Measurements from ENCODE around the gene CBX1. TPM values are rescaled to one million over a fixed set of nuclear protein-coding genes. Genes with fewer than 3 reads are reported as not detected.

Gene CBX1
- total and polyA plus RNA-seq, 2 donors (not counting 3 experiments of a cell fraction or from before 2014, with no cell fraction given) = 20.4 to 95.2 TPM

DNA sequence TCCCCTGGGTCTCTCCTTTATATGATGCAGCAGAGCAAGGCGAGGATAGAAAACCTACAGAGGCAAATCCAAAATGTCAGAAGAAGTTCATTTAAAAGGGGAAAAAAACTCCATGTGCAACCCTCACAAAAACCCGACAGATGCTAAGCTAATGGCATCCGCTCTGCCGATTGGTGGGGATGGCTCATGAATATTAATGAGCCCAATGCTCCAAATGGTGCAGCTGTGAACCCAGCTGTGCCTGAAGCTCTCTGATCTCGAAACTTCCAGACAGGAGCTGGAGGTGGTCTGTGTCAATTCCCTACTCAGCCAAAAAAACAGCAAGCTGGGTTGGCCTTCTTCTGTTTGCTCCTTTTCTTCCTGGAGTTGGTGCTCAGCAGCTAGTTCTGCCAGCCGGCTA lies 21.8 kb upstream of the CBX1 start:
- Histone ChIP-seq H3K9ac (replicated peaks; ENCODE audit: extremely low read depth, insufficient read depth, low read length) (no peak overlapping the region), H3K9me3 (replicated peaks; ENCODE audit: control insufficient read depth, insufficient read depth, low read length) (no peaks in the 10 kb centered on the region), H3K4me1 (ENCODE audit: control insufficient read depth, extremely low read depth, insufficient read depth, low read length) (peaks cover 14% of the 10 kb centered on the region), H3K27ac (ENCODE audit: insufficient read depth, low read depth, low read length) (no peak overlapping the region), H3K9me1 (replicated peaks; ENCODE audit: control insufficient read depth, extremely low read depth, insufficient read depth, low read length) (no peaks in the 10 kb centered on the region), H3K4me3 (replicated peaks in 1 of 3; ENCODE audit: insufficient read depth in 1 of 3, low read depth in 1 of 3, low read length in 3 of 3) (no peak overlapping the region), H3K27me3 (ENCODE audit: control insufficient read depth in 2 of 2, insufficient read depth in 2 of 2, low read length in 2 of 2) (no peaks in the 10 kb centered on the region), H2AFZ (ENCODE audit: low read depth, low read length) (no peak overlapping the region), H3K4me2 (ENCODE audit: insufficient read depth, low read length) (no peak overlapping the region), H3K36me3 (ENCODE audit: control insufficient read depth in 2 of 2, extremely low read depth in 1 of 2, insufficient read depth in 2 of 2, low read length in 2 of 2) (peaks cover 17 to 28% of the 10 kb centered on the region in 2 experiments), H4K20me1 (replicated peaks; ENCODE audit: control insufficient read depth, extremely low read depth, insufficient read depth, low read length) (no peaks in the 10 kb centered on the region), H3K79me2 (ENCODE audit: control insufficient read depth, insufficient read depth, low read length) (no peaks in the 10 kb centered on the region)
- CTCF ChIA-PET = interaction anchor here (1.2 to 1.8 kb wide), 4 partner anchors 8 to 97 kb away, joined by 4 to 8 read pairs (median 6); no protein-coding TSS in a partner anchor
- BruUV-seq (replicated peaks) = no TSS peak
- dilution Hi-C loops (cut with MboI; ENCODE audit: extremely low pct_ligation_motif_present, low sequenced_read_pairs) (no loop called here), intact Hi-C loops (cut with micrococcal nuclease) (no loop called here)
- TF ChIP-seq GATA2 (IDR thresholded peaks at IDR 0.05; ENCODE audit: insufficient read depth, insufficient read length, low read depth, low read length) (no peak), MYC (IDR thresholded peaks at IDR 0.05; ENCODE audit: low read depth, low read length) (no peak), POLR2A (IDR thresholded peaks at IDR 0.05; ENCODE audit: low read depth, low read length) (no peak), EZH2 (IDR thresholded peaks at IDR 0.05; ENCODE audit: borderline replicate concordance, low read depth, low read length, severe bottlenecking) (no peak), POLR2AphosphoS5 (IDR thresholded peaks at IDR 0.05; ENCODE audit: insufficient read depth, low read depth, low read length) (no peak), FOS (IDR thresholded peaks at IDR 0.05; ENCODE audit: borderline replicate concordance, insufficient read depth, low read length) (no peak)
- TF ChIP-seq, protein P1, sequence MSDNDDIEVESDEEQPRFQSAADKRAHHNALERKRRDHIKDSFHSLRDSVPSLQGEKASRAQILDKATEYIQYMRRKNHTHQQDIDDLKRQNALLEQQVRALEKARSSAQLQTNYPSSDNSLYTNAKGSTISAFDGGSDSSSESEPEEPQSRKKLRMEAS (IDR thresholded peaks at IDR 0.05; ENCODE audit: insufficient read depth, insufficient read length) = no peak
- TF ChIP-seq, protein P2, sequence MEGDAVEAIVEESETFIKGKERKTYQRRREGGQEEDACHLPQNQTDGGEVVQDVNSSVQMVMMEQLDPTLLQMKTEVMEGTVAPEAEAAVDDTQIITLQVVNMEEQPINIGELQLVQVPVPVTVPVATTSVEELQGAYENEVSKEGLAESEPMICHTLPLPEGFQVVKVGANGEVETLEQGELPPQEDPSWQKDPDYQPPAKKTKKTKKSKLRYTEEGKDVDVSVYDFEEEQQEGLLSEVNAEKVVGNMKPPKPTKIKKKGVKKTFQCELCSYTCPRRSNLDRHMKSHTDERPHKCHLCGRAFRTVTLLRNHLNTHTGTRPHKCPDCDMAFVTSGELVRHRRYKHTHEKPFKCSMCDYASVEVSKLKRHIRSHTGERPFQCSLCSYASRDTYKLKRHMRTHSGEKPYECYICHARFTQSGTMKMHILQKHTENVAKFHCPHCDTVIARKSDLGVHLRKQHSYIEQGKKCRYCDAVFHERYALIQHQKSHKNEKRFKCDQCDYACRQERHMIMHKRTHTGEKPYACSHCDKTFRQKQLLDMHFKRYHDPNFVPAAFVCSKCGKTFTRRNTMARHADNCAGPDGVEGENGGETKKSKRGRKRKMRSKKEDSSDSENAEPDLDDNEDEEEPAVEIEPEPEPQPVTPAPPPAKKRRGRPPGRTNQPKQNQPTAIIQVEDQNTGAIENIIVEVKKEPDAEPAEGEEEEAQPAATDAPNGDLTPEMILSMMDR (IDR thresholded peaks at IDR 0.05; ENCODE audit: extremely low read depth in 1 of 2, insufficient read depth in 1 of 2, low read depth in 1 of 2, low read length in 2 of 2) = no peak
- no peak for FAIRE-seq
- no peak for DNase-seq (ENCODE audit: low read depth, low spot score)
- POLR2A ChIA-PET = interaction anchor here (0.7 kb wide), 1 partner anchor 114 kb away, joined by 4 read pairs; no protein-coding TSS in a partner anchor
